Ecto neural progenitor cell (in vitro differentiated cells): ENCODE results near the gene SMIM36.
A peak's percentile ranks its signal among the peaks of the same experiment; 100 is the strongest.
"Not testable (repeated sequence)": the region's sequence is repeated elsewhere in the genome, so short reads cannot be mapped to it uniquely, and the experiment has no call there.

ENCODE experiments used
- DNase-seq: peaks from one replicate; pipeline ENCODE4 v3.0.0-alpha.2; 2018; ENCODE audit warnings: low spot score

Gene SMIM36

GRCh38 chr17:55510986-55511721 lies at the start of gene SMIM36:
TSS of gene SMIM36 (minus strand) at chr17:55511452.
- no peak for DNase-seq

DNA sequence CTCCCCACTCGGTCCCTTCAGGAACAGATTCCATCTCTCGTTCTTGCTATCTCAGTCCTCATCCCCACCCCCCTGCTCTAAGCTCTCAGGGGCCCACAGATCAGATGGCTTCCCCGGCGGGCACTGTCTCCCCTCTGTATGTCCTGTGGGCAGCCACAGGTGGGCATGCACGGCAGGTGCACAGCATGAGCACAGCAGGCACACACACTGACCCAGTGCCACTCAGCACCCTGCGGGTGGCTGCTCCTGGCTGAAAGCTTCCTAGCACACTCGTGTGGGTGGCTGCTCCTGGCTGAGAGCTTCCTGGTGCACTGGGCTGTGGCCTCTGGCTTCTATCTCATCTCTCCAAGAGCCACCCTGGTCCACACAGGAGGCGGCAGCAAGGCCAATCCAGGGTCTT lies 44.5 kb upstream of the SMIM36 start:
- DNase-seq = no peak

- no peak for DNase-seq
These were observed 37.9 kb upstream of the SMIM36 start for GRCh38 chr17:55549140-55549539.

GRCh38 chr17:55546991-55547664 lies 35.9 kb upstream of the SMIM36 start:
- DNase-seq = no peak

DNA sequence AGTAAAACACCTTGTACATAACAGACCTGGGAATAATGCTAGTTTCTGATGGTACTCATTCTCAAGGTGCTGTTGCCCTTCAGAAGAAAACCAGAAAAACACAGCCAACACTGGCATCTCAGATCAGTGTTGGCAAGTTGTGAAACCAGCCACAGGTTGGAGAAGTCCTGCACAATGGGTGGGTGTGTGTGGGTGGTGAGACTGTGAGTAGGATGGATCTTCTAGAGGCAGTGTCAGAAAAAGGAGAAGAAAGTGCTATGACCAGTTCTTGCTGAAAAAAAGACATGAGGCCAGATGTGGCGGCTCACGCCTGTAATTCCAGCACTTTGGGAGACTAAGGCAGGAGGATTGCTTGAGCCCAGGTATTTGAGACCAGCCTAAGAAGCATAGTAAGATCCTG lies 35.2 kb upstream of the SMIM36 start:
- DNase-seq = no peak

DNA sequence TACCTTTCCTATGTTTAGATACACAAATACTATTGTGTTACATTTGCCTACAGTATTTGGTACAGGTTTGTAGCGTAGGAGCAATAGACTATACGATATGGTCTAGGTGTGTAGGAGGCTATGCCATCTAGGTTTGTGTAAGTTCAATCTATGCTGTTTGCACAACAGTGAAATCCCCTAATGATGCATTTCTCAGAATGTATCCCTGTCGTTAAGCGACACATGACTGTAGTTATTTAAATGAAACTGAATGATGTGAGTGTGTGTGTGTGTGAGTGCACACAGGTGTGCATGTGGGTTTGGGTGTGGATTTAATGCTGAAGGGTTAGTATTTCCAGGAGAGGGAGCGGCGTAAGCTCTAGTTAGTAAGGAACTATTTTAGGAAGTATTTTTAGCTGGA lies 34.6 kb upstream of the SMIM36 start:
- DNase-seq = no peak

GRCh38 chr17:55543709-55544108 lies 32.5 kb upstream of the SMIM36 start:
- no peak for DNase-seq

DNA sequence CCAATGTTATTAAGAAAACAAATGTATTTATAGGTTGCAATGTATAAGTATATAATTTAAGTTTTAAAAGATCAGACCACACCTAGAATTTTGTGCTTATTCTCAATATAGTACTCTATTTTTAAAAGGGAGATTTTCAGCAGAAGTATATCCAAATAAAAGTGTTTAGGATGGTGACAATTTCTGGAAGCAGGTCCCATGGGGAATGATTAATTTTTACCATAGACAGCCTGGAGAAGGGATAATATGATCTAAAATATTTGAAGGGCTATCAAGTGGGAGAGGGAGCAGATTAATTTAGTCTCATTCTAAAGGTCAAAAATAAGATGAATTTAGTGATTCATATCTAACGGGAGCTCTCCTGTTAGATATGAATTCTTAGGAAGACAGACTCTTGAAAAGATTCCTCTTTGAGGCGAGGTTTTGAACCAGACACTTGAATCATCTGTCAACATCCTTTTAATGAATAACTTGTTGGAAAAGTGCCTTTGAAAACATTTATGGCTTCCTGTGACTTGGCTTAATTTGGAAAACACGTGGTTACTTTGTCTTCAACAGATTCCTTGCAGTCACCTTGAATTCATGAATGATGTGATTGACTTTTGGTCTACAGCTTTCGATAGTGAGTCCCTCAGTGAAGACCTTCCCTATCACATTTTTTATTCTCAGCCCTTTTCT lies 29.3 kb upstream of the SMIM36 start:
- DNase-seq = no peak

DNA sequence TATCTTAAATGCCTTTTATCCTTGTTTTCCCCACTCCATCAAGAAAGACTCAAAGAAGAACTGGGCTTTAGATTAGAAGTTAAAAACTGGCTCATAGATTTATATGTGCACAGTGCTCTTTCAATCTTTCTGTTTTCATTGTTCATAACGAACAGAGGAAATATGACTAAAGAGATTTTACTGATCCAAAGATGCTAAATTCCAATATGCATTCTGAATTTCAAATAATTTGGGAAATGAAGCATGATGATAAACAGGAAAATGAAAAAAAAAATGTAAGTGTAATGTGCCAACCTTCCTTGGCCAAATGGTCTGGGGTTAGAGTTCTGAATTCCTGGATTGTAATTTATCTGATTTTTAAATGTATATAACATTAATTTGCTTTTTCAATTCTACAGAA lies 25.0 kb upstream of the SMIM36 start:
- DNase-seq = no peak

DNA sequence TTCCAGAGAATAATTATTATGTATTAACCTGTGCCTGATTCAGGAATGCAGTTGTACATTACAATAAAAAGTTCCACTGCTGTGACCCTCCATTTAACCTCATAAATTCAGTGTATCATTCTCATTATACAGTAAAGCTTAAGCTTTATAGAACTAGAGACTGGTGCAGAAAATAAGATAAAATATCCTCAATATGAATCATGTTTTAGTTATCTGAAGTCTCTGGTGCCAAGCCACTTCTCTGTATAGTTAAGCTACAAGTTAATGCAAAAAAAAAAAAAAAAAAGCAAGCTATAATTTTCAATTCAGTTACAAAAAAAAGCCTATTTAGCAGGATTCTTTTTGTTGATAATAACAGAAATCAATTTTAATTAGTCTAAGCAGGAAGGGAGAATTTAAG lies 22.4 kb upstream of the SMIM36 start:
- no peak for DNase-seq

- DNase-seq = no peak
These were observed 21.4 kb upstream of the SMIM36 start for GRCh38 chr17:55532670-55533069.

DNA sequence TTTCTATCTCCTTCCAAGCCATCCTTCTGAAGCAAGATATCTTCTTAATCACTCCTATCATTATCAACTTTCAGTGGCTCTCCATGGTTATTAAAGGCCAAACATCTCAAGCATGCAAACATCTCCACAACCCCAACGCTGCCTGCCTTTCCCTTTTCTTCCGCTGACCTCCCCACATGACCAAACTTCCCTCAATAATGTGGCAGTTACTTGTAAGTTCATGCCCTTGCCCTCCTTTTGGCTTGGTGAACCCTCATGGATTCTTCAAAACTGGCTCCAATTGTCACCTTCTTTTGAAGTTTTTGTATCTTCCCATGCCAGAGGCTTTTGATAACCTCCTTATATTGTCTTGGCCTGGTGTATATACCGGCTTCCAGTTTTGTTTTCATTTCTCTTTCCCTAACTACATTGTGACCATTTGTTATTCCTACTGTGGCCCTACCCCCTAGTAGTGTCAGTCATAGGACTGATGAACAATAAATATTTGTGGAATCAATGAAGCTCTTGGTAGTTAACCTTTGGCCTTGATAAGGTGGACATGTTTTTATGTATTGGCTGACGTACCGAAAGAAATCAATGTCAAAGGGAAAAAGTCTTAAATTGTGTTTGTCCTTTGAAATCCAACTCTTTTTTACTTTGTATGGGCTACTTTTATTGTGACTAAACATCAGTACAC lies 19.9 kb upstream of the SMIM36 start:
- DNase-seq = no peak

DNA sequence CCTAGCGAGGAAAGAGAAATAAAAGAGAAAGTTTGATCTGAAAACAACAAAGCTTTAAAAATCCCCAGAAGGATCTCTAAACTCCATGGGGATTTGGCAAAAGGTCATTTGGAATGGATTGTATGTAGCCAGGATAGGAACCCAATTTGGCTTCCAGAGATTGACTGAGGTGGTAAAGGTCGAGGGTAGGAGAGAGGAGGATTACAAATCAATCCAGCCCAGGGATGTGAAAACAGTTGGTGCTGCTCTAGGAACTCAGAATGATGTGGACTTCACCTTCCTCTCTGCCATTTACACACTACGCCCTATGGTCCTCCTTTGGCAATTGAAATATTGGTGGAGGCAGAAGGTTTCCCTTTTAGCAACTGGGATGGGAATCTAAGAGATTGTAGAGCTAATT lies 18.8 kb upstream of the SMIM36 start:
- no peak for DNase-seq

DNA sequence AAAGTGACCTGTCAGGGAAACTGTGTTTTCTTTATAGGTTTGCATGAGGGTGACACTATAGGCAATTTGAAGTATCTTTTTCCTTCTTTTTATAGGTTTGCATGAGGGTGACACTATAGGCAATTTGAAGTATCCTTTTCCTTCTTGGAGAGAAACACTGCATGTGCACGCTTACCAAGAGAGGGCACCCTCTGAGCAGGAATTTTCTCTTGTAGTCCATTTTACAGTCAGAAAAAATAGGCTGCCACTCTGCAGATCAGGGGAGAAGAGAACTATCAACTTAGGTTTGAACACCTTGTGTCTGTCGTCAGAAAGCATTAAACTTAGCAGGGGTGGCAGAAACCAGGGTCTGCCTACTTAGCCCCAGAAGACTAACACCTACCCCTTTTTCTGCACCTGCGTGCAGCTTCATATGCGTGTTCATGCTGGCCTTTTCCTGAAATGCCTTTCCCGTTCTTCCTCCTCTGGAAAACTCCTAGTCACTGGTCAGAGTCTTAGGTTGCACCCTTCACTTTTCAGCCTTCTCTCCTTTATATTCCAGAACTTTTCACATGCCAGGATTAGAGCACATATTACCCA lies 16.4 kb upstream of the SMIM36 start:
- DNase-seq = peak; percentile 57

- DNase-seq = no peak
These were observed 13.4 kb upstream of the SMIM36 start for GRCh38 chr17:55524440-55525220.

DNA sequence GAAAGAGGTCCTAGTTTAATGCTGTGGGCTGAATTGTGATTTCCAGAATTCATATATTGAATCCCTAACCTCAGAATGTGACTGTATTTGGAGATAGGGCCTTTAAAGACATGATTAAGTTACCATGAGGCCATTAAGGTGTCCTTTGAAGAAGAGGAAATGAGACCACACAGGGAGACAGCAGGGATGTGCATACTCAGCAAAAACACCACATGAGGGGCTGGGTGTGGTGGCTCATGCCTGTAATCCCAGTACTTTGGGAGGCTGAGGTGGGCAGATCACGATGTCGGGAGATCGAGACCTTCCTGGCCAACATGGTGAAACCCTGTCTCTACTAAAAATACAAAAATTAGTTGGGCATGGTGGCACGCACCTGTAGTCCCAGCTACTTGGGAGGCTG lies 11.8 kb upstream of the SMIM36 start:
- DNase-seq = not testable (repeated sequence)

DNA sequence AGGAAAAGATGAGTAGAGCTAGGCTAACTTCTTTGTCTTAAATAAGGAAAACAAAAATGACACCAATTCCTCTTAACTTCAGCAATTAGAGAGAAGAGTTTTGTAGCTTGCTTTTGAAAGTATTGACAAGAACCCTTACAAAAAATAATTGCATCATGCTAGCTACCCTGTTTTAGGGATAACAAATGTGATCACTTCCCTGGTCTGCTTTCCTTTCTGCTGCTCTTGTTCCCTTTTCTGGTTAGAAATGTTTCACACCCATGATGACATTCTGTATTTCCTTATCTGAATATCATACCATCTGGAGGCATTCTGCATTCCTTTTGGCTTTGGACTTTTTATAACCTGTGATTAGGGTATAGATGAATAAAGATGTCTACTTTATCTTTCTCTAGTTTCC lies 9.9 kb upstream of the SMIM36 start:
- DNase-seq = no peak

- DNase-seq = no peak
These were observed 9.2 kb upstream of the SMIM36 start for GRCh38 chr17:55520402-55520801.

DNA sequence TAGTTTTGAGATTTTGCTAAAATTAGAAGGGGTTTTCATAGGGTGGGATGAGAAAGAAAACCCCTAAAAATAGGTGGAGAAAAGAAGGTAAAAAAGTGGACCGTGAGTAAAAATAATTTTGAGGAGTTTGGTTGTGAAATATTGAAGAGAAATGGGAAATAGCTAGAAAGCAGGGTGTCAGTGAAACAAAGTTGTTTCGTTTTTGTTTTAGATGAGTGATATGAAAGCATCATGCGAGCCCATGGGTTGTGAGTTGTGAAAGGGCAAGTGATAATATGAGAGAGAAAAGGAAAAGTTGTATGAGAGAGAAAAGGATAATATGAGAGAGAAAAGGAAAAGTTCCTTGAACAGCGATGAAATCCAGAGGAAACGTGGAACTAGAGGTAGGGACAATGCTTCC lies 7.3 kb upstream of the SMIM36 start:
- DNase-seq = no peak

- DNase-seq = peak; percentile 76
These were observed 2.8 kb upstream of the SMIM36 start for GRCh38 chr17:55513885-55514590.

GRCh38 chr17:55507669-55508068 lies 3.6 kb downstream of the SMIM36 start:
- not testable (repeated sequence) for DNase-seq
